ENCODE measurements around the gene SYNPO2. TPM values are rescaled to one million over a fixed set of nuclear protein-coding genes. Genes with fewer than 3 reads are reported as not detected.
A peak's percentile ranks its signal among the peaks of the same experiment; 100 is the strongest.

SYNPO2 gene
- total and polyA plus RNA-seq, 10 of the 15 experiments (the other 5 are each of a cell fraction or from before 2014, with no cell fraction given): 0.04 to 0.34 (median 0.28) TPM

GRCh38 chr4:118969359-118969758 is 80.7 kb downstream of the SYNPO2 start (continued):
- peak in 2 of 3 experiments; percentile 26 to 27; a peak in 2 of 6 replicates for TF ChIP-seq CTCF (IDR thresholded peaks at IDR 0.05 in 2 of 3, conservative IDR thresholded peaks at IDR 0.05 in 1 of 3; ENCODE audit: control insufficient read depth in 2 of 3, extremely low read depth in 1 of 3, insufficient read depth in 1 of 3, low read depth in 3 of 3, low read length in 3 of 3)
- no peak for TF ChIP-seq IRF5 (IDR thresholded peaks at IDR 0.05; ENCODE audit: borderline replicate concordance)
- no peak for TF ChIP-seq CBX3 (IDR thresholded peaks at IDR 0.05; ENCODE audit: borderline replicate concordance, low read depth)
- peak; percentile 30; the same call in 1 of the 2 replicates for TF ChIP-seq SMC3 (IDR thresholded peaks at IDR 0.05; ENCODE audit: borderline replicate concordance, low read length)
- TF ChIP-seq USF1 (IDR thresholded peaks at IDR 0.05; ENCODE audit: borderline replicate concordance, extremely low read length, insufficient read depth, low read depth, low read length): no peak
- no peak for TF ChIP-seq NFIC (IDR thresholded peaks at IDR 0.05; ENCODE audit: low read depth, low read length)
- no peak for TF ChIP-seq RAD51 (IDR thresholded peaks at IDR 0.05)
- no peak for TF ChIP-seq BCLAF1 (IDR thresholded peaks at IDR 0.05)
- TF ChIP-seq FOXM1 (IDR thresholded peaks at IDR 0.05; ENCODE audit: low read depth, low read length): no peak
- TF ChIP-seq MAX (IDR thresholded peaks at IDR 0.05; ENCODE audit: low read depth, low read length): no peak
- TF ChIP-seq BHLHE40 (IDR thresholded peaks at IDR 0.05; ENCODE audit: borderline replicate concordance in 1 of 2, low read depth in 2 of 2, low read length in 1 of 2): no peak

All from GM12878 (cell line).